H1 (cell line): ENCODE results near the gene EPYC. TPM values are rescaled to one million over a fixed set of nuclear protein-coding genes. Genes with fewer than 3 reads are reported as not detected.

ENCODE experiments used
- CTCF ChIA-PET: fragments of 300-600 bp; sonication (Branson Sonifier 250); formaldehyde crosslinking; loops from one replicate; lab custom pipeline; 2021; ENCODE audit not compliant: partially characterized antibody; lab: Charles Lee
- POLR2A ChIA-PET: fragments of 300-600 bp; sonication (Branson Sonifier 250); formaldehyde crosslinking; loops from one replicate; lab custom pipeline; 2021; ENCODE audit warnings: inconsistent platforms; ENCODE audit not compliant: partially characterized antibody; lab: Charles Lee
- DNase-seq, 2 experiments: peaks; one replicate each; pipeline versions ENCODE4 v3.0.0 to v3.0.0-alpha.2; 2010 to 2022; ENCODE audit warnings: low spot score in 2 of 2, low read depth in 1 of 2, mixed read lengths in 1 of 2
- FAIRE-seq: peaks from 2 replicates; lab custom pipeline; 2011; peaks lifted over from hg19 to GRCh38; lab: Jason Lieb, UNC
- H2AFZ ChIP-seq: 2 replicates; pipeline ENCODE4 v1.8.1; 2012; ENCODE audit warnings: low read length, inconsistent platforms
- H2AK5ac ChIP-seq: 2 replicates; pipeline ENCODE4 v1.6.1; 2013; ENCODE audit warnings: low read depth, low read length
- H2BK120ac ChIP-seq: replicated peaks from 2 replicates; pipeline ENCODE3; 2013; ENCODE audit warnings: low read depth, low read length, inconsistent platforms
- H2BK12ac ChIP-seq: 2 replicates; pipeline ENCODE4 v1.6.1; 2013; ENCODE audit warnings: low read depth, low read length
- H2BK15ac ChIP-seq: 2 replicates; pipeline ENCODE4 v1.6.1; 2013; ENCODE audit warnings: low read length
- H2BK20ac ChIP-seq: 2 replicates; pipeline ENCODE4 v1.6.1; 2013; ENCODE audit warnings: low read length
- H2BK5ac ChIP-seq: 2 replicates; pipeline ENCODE4 v1.6.1; 2013; ENCODE audit warnings: low read depth, low read length
- H3K14ac ChIP-seq: 2 replicates; pipeline ENCODE4 v1.6.1; 2013; ENCODE audit warnings: inconsistent platforms; ENCODE audit not compliant: insufficient read length
- H3K18ac ChIP-seq: 2 replicates; pipeline ENCODE4 v1.6.1; 2013; ENCODE audit warnings: low read length; ENCODE audit errors: extremely low read depth
- H3K23ac ChIP-seq: 2 replicates; pipeline ENCODE4 v1.6.1; 2013; ENCODE audit warnings: inconsistent platforms; ENCODE audit not compliant: insufficient read length
- H3K23me2 ChIP-seq: 2 replicates; pipeline ENCODE4 v1.6.1; 2013; ENCODE audit warnings: low read depth, low read length
- H3K27ac ChIP-seq: 2 replicates; pipeline ENCODE4 v1.6.1; 2011; ENCODE audit warnings: low read depth, low read length, inconsistent platforms
- H3K27me3 ChIP-seq, 4 experiments: replicated peaks in 1 of 4; 1 replicate in 1 of 4; 2 replicates in 3 of 4; pipeline versions ENCODE4 v1.6.1 to v1.8.1; 2011 to 2013; ENCODE audit warnings: low read length in 3 of 4, mild to moderate bottlenecking in 3 of 4, inconsistent platforms in 2 of 4, mixed read lengths in 2 of 4, moderate library complexity in 1 of 4; ENCODE audit not compliant: control insufficient read depth in 3 of 4, insufficient read depth in 3 of 4; ENCODE audit errors: extremely low read depth in 1 of 4
- H3K36me3 ChIP-seq, 4 experiments: 2 replicates each; pipeline versions ENCODE4 v1.6.1 to v1.8.1; 2011 to 2013; ENCODE audit warnings: mild to moderate bottlenecking in 4 of 4, low read length in 3 of 4, moderate library complexity in 2 of 4, control low read depth in 1 of 4, inconsistent platforms in 1 of 4; ENCODE audit not compliant: insufficient read depth in 4 of 4, control insufficient read depth in 2 of 4
- H3K4ac ChIP-seq: replicated peaks from 2 replicates; pipeline ENCODE3; 2013; ENCODE audit warnings: low read length, low read depth, mixed read lengths, inconsistent platforms; ENCODE audit not compliant: insufficient read length
- H3K4me1 ChIP-seq, 4 experiments: replicated peaks in 1 of 4; 1 replicate in 1 of 4; 2 replicates in 3 of 4; pipeline versions ENCODE4 v1.6.1 to v1.8.1; 2011 to 2013; ENCODE audit warnings: low read length in 3 of 4, inconsistent platforms in 2 of 4, mixed read lengths in 1 of 4; ENCODE audit not compliant: insufficient read depth in 4 of 4, control insufficient read depth in 3 of 4
- H3K4me2 ChIP-seq, 2 experiments: 2 replicates each; pipeline versions ENCODE4 v1.6.1 to v1.8.1; 2011 to 2013; ENCODE audit warnings: low read depth in 2 of 2, low read length in 2 of 2, control low read depth in 1 of 2, inconsistent platforms in 1 of 2, mild to moderate bottlenecking in 1 of 2; ENCODE audit not compliant: insufficient read depth in 1 of 2
- H3K4me3 ChIP-seq, 4 experiments: fragments of 200-600, 300-600 bp in 1 of 4; sonication (generic), shearing (Covaris generic), sonication (Bioruptor Twin) in 1 of 4; 2 replicates each; pipeline versions ENCODE4 v1.5.1 to v1.8.1; 2011 to 2016; ENCODE audit warnings: low read length in 4 of 4, low read depth in 3 of 4, control low read depth in 2 of 4, inconsistent platforms in 2 of 4, mild to moderate bottlenecking in 2 of 4, mixed read lengths in 1 of 4, moderate library complexity in 1 of 4; ENCODE audit not compliant: insufficient read depth in 2 of 4; ENCODE audit errors: extremely low read depth in 1 of 4
- H3K56ac ChIP-seq: replicated peaks from 2 replicates; pipeline ENCODE3; 2013; ENCODE audit warnings: low read depth, mild to moderate bottlenecking, mixed read lengths, low read length, inconsistent platforms; ENCODE audit not compliant: insufficient read length
- H3K79me1 ChIP-seq: 2 replicates; pipeline ENCODE4 v1.6.1; 2013; ENCODE audit warnings: low read depth, low read length, control low read depth
- H3K79me2 ChIP-seq, 2 experiments: 2 replicates each; pipeline versions ENCODE4 v1.6.1 to v1.8.1; 2012 to 2013; ENCODE audit warnings: low read length in 2 of 2, mild to moderate bottlenecking in 2 of 2, inconsistent platforms in 1 of 2; ENCODE audit not compliant: insufficient read depth in 2 of 2, control insufficient read depth in 1 of 2
- H3K9ac ChIP-seq, 4 experiments: replicated peaks in 1 of 4; 1 replicate in 1 of 4; 2 replicates in 3 of 4; pipeline versions ENCODE4 v1.6.1 to v1.8.1; 2011 to 2013; ENCODE audit warnings: low read depth in 3 of 4, low read length in 3 of 4, control low read depth in 2 of 4, mild to moderate bottlenecking in 2 of 4, moderate library complexity in 2 of 4, inconsistent platforms in 1 of 4; ENCODE audit errors: extremely low read depth in 1 of 4
- H3K9me3 ChIP-seq, 2 experiments: 2 replicates each; pipeline versions ENCODE4 v1.6.1 to v1.8.1; 2012 to 2013; ENCODE audit warnings: mild to moderate bottlenecking in 2 of 2, moderate library complexity in 2 of 2, control low read depth in 1 of 2, inconsistent platforms in 1 of 2, low read depth in 1 of 2, low read length in 1 of 2, mixed read lengths in 1 of 2; ENCODE audit not compliant: insufficient read depth in 2 of 2
- H4K20me1 ChIP-seq, 2 experiments: replicated peaks in 1 of 2; 2 replicates each; pipeline versions ENCODE3 to v1.8.1; 2011 to 2013; ENCODE audit warnings: inconsistent platforms in 2 of 2, low read length in 2 of 2, mild to moderate bottlenecking in 1 of 2; ENCODE audit not compliant: insufficient read depth in 2 of 2, control insufficient read depth in 1 of 2
- H4K5ac ChIP-seq: 2 replicates; pipeline ENCODE4 v1.6.1; 2013; ENCODE audit warnings: low read length, low read depth, mixed read lengths, inconsistent platforms; ENCODE audit not compliant: insufficient read length
- H4K8ac ChIP-seq: 2 replicates; pipeline ENCODE4 v1.8.0; 2013; ENCODE audit warnings: mild to moderate bottlenecking, moderate library complexity, low read length, inconsistent platforms; ENCODE audit not compliant: insufficient read depth; ENCODE audit errors: extremely low read depth
- H4K91ac ChIP-seq: replicated peaks from 2 replicates; pipeline ENCODE3; 2013; ENCODE audit warnings: low read length, mixed read lengths, inconsistent platforms; ENCODE audit not compliant: insufficient read length
- ATF3 ChIP-seq: IDR thresholded peaks from 2 replicates; pipeline ENCODE4 v1.6.1; 2011; ENCODE audit warnings: low read depth, mild to moderate bottlenecking, low read length; ENCODE audit not compliant: insufficient read depth
- BCL11A ChIP-seq, 2 experiments: IDR thresholded peaks; one replicate each; pipeline ENCODE4 v1.6.1; 2011; ENCODE audit warnings: low read depth in 2 of 2, low read length in 2 of 2, mild to moderate bottlenecking in 2 of 2
- GTF2F1 ChIP-seq: IDR thresholded peaks from 2 replicates; pipeline ENCODE4 v1.6.1; 2012; ENCODE audit warnings: low read depth, low read length, improper control_type of control experiment, borderline replicate concordance
- MAFK ChIP-seq: IDR thresholded peaks from 2 replicates; pipeline ENCODE4 v1.6.1; 2012; ENCODE audit warnings: low read depth, mild to moderate bottlenecking, improper control_type of control experiment, low read length
- MAX ChIP-seq: IDR thresholded peaks from 2 replicates; pipeline ENCODE4 v1.6.1; 2012; ENCODE audit warnings: inconsistent platforms
- NRF1 ChIP-seq: IDR thresholded peaks from 2 replicates; pipeline ENCODE4 v1.6.1; 2011; ENCODE audit warnings: mild to moderate bottlenecking, low read depth, low read length, improper control_type of control experiment
- POLR2A ChIP-seq, 2 experiments: IDR thresholded peaks; 1 replicate in 1 of 2; 2 replicates in 1 of 2; pipeline ENCODE4 v1.6.1; 2011; ENCODE audit warnings: low read depth in 2 of 2, low read length in 2 of 2, mild to moderate bottlenecking in 2 of 2; ENCODE audit errors: control extremely low read depth in 1 of 2
- POLR2AphosphoS5 ChIP-seq: IDR thresholded peaks from 2 replicates; pipeline ENCODE4 v1.6.1; 2011; ENCODE audit warnings: low read depth, low read length
- RBBP5 ChIP-seq: IDR thresholded peaks from 2 replicates; pipeline ENCODE4 v1.7.1; 2012; ENCODE audit warnings: low read depth, mild to moderate bottlenecking, inconsistent platforms, low read length, moderate library complexity, borderline replicate concordance
- TAF1 ChIP-seq: IDR thresholded peaks from 2 replicates; pipeline ENCODE4 v1.6.1; 2011; ENCODE audit warnings: mild to moderate bottlenecking, low read depth, low read length
- TCF12 ChIP-seq: IDR thresholded peaks from 2 replicates; pipeline ENCODE4 v1.6.1; 2011; ENCODE audit warnings: low read depth, mild to moderate bottlenecking, low read length
- ZNF274 ChIP-seq: IDR thresholded peaks from 2 replicates; pipeline ENCODE4 v1.7.0; 2012; ENCODE audit warnings: low read length, borderline replicate concordance; ENCODE audit errors: extremely low read depth
- WGBS, 2 experiments: shearing (Covaris generic) in 1 of 2; methylation state at CpG; one replicate each; pipeline versions ENCODE4 v1.1.6 to v1.1.7; 2013 to 2015; ENCODE audit warnings: low lambda C conversion rate in 2 of 2, mixed read lengths in 2 of 2, inconsistent platforms in 1 of 2, low coverage in 1 of 2, missing lambda C conversion rate in 1 of 2; ENCODE audit not compliant: insufficient replicate concordance in 2 of 2, insufficient coverage in 1 of 2, insufficient read length in 1 of 2; ENCODE audit errors: extremely low coverage in 1 of 2, missing lambda C conversion rate in 1 of 2; 5-methylcytosine and 5-hydroxymethylcytosine counted together
- polyA plus RNA-seq, 7 experiments: library from polyadenylated mRNA; depleted of rRNA in 3 of 7; stranded (reverse) in 5 of 7; unstranded in 2 of 7; fragments of >200 nt in 5 of 7; fragments of 200-250 nt in 2 of 7; gene quantifications; 1 replicate in 5 of 7; 2 replicates in 1 of 7; 4 replicates in 1 of 7; pipeline versions ENCODE4 v1.2.1 to v1.2.3, GENCODE V29; 2011 to 2013; ENCODE audit warnings: missing spikeins in 2 of 7, mixed read lengths in 2 of 7
- total RNA-seq: library from RNA; stranded (reverse); fragmentation: NEBNext Ultra II Directional; extraction: Animal tissue kit (Norgen Biotek cat#: 25700); gene quantifications from 2 replicates; pipeline ENCODE4 v1.2.1, GENCODE V29; 2021

EPYC gene
- total and polyA plus RNA-seq, 2 of the 8 experiments (the other 6 are each of a cell fraction or from before 2014, with no cell fraction given) = not detected

DNA sequence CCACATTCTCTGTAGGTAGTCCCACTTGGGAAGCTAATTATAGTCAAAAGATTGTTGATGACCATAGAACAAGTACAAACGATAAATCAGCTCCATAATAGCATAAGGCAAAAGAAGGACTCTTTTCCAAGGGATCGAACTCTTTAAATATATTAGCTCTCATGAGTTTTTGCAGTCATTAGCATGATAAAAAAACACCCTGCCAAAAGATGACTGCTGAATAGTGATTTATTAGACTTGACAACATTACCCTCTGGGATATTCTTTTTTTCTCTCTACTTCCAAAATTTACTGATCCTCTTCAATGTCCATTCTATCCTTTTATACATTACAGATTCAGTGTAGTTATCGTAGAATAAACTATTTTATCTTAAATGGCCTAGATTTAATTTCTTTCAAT is 14.2 kb downstream of the EPYC start:
- Histone ChIP-seq H2BK20ac (no peak overlapping the region), H4K91ac (no peak overlapping the region), H3K4me2 (no peak overlapping the region), H2BK12ac (no peak overlapping the region), H3K18ac (no peak overlapping the region), H2BK15ac (no peak overlapping the region), H3K27ac (no peak overlapping the region), H2AK5ac (no peak overlapping the region), H4K8ac (no peak overlapping the region), H3K79me1 (no peaks in the 10 kb centered on the region), H4K20me1 (no peaks in the 10 kb centered on the region), H3K9ac (no peak overlapping the region), H4K5ac (no peak overlapping the region), H3K23me2 (no peaks in the 10 kb centered on the region), H3K23ac (no peak overlapping the region), H3K14ac (no peak overlapping the region), H2AFZ (no peak overlapping the region), H3K27me3 (peaks cover 4 to 12% (median 9%) of the 10 kb centered on the region in 4 experiments; a peak in 6 of 7 replicates), H3K4me3 (no peak overlapping the region), H3K4ac (no peak overlapping the region), H2BK120ac (no peak overlapping the region), H2BK5ac (no peak overlapping the region), H3K79me2 (no peaks in the 10 kb centered on the region), H3K4me1 (peaks cover 0 to 2% (median 0%) of the 10 kb centered on the region in 4 experiments; a peak in 1 of 7 replicates), H3K9me3 (peaks cover 7 to 14% of the 10 kb centered on the region in 2 experiments), H3K36me3 (no peaks in the 10 kb centered on the region), H3K56ac (no peak overlapping the region)
- 65% methylated on average over 3 of the region's 3 CpGs; no CpG with 5 or more reads in 1 of the 2 experiments for WGBS, 2 experiments
- TF ChIP-seq RBBP5 (no peak), MAFK (no peak), ATF3 (no peak), TCF12 (no peak), POLR2A (IDR thresholded peaks at IDR 0.05; ENCODE audit: control extremely low read depth in 1 of 2, low read depth in 2 of 2, low read length in 2 of 2) (no peak), GTF2F1 (no peak), POLR2AphosphoS5 (no peak), ZNF274 (no peak), TAF1 (no peak), MAX (no peak), NRF1 (no peak), BCL11A (IDR thresholded peaks at IDR 0.05; ENCODE audit: low read depth in 2 of 2, low read length in 2 of 2) (no peak)
- FAIRE-seq = no peak
- no peak for DNase-seq
- POLR2A ChIA-PET = no interaction called here
- CTCF ChIA-PET = interaction anchor here (1.2 kb wide), 1 partner anchor 254 kb away, joined by 3 read pairs; no protein-coding TSS in a partner anchor
